PC-3 (cell line): ENCODE data around the gene INAVA.

Source experiments
- CTCF ChIP-seq: fragments of 300-600 bp; sonication (generic); conservative IDR thresholded peaks from 2 replicates; pipeline ENCODE4 v1.5.1; 2017; ENCODE audit warnings: antibody characterized with exemption, low read depth, mild to moderate bottlenecking, low read length
- EZH2phosphoT487 ChIP-seq: fragments of 300-600 bp; sonication (generic); IDR thresholded peaks from 2 replicates; pipeline ENCODE4 v1.6.1; 2018; ENCODE audit warnings: mild to moderate bottlenecking, antibody characterized with exemption, low read length, borderline replicate concordance

- TF ChIP-seq CTCF (no peak), EZH2phosphoT487 (no peak)
Measured at GRCh38 chr1:200892546-200892945, 2.2 kb upstream of the INAVA start.
